T-helper 22 cell (primary cell): Measurements from ENCODE around the gene PTPRM.

ENCODE experiments used
- DNase-seq: peaks from one replicate; pipeline ENCODE4 v3.0.0-alpha.2; 2020; ENCODE audit warnings: low read depth

The PTPRM gene

GRCh38 chr18:7626922-7627440, 59.9 kb downstream of the PTPRM start:
- no peak for DNase-seq

- no peak for DNase-seq
Measured at GRCh38 chr18:7629416-7629815, 62.3 kb downstream of the PTPRM start.

- no peak for DNase-seq
Measured at GRCh38 chr18:7630731-7631442, 63.8 kb downstream of the PTPRM start.

GRCh38 chr18:7632152-7633098, 65.3 kb downstream of the PTPRM start:
- DNase-seq: no peak

DNA sequence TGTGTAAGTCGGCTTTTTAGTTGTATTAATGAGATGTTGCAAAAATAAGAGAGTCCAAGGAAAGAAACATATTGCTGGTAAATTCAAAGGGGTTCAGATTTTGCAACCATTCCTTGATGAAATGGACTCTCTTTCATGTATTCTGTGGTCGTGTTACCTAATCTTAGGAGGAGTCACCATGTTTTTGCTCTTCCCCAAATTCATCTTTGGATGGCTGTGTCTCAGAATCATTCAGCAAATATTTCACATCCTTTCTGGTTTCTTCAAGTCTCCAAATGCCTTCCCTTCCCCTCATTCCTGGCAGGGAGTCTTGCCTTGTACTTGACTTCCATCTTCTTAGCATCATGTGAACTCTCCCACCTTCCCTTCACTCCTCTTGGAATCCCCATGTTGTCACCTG, 66.1 kb downstream of the PTPRM start:
- no peak for DNase-seq

DNA sequence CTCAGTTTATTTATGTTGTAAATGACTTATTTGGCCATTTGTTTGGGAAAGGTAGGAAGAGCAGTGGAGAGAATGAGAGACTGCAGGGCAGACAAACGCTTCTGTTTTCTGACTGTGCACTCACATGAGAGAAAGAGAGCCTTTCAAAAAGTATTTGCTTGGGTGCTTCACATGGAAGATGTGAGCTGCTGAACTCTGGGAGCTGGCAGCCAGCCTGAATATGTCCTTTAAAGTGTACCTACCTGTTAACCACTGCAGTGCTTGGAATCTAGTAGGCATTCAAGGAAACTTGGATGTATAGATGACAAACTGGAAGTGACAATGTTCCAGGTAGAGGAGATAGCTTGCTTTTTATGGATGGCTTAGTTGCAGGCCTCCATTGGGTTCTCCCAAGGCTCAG, 68.8 kb downstream of the PTPRM start:
- DNase-seq: no peak

DNA sequence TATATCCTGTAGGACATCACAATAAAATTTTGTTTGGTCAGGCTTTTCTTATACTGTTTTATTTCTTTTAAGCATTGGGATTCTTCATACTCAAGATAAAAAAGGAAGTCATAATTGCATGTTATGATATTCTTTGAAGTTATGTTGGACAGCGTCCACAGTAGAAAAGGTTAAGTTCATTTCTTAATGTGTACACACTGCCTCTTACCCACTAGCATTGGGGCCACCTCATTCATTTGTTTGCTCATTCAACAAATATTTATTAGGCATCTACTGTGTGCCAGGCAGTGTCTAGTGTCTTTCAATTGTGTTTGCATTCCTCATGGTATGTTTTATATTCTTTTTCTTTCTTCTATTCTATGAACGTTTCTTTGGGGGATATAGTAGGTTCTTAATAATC, 70.2 kb downstream of the PTPRM start:
- no peak for DNase-seq

- DNase-seq: no peak
Measured at GRCh38 chr18:7638321-7638720, 71.2 kb downstream of the PTPRM start.

DNA sequence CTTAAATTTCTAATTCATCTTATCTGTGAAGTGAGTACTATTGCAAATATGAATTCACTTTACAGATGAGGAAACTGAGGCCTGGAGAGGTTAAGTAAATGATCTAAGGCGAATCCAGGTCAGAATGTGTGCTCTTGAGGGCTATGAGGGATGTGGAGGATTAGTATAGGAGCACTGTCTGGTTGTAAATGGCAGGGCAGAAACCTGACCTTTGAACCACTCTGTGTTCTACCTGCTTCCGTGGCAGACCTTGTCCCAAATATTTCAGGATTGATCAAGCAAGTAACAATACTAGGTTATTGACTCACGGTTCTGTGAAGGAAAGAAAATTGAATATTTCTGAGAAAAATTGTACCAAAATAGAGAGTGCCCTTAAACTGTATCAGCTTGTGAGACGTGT, 74.7 kb downstream of the PTPRM start:
- no peak for DNase-seq

DNA sequence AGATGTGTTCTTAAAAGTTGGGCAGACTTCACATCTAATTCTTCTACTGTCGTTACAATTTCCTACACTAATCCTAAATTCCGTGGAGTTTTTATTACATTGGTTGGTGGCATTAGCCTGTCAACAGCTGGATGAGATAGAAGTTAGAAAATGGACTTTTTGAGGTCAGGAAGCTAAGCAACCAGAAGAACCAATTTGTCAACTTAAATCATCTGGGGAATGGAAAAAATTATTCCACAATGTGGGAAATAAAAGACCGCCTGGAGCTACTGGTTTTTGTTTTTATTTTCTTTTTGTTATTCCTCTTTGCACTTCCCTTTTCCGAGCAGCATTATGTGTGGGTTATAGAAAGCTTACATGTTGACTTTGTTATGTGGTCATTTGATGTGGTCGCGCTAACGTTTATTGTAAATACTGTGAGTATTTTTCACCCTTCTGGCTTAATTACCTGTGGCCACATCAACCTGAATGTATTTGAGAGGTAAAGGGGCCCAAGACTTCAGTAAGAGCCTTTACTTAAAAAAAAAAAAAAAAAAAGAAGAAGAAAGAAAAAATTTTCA, 75.3 kb downstream of the PTPRM start:
- no peak for DNase-seq

GRCh38 chr18:7645756-7646155, 78.6 kb downstream of the PTPRM start:
- no peak for DNase-seq

DNA sequence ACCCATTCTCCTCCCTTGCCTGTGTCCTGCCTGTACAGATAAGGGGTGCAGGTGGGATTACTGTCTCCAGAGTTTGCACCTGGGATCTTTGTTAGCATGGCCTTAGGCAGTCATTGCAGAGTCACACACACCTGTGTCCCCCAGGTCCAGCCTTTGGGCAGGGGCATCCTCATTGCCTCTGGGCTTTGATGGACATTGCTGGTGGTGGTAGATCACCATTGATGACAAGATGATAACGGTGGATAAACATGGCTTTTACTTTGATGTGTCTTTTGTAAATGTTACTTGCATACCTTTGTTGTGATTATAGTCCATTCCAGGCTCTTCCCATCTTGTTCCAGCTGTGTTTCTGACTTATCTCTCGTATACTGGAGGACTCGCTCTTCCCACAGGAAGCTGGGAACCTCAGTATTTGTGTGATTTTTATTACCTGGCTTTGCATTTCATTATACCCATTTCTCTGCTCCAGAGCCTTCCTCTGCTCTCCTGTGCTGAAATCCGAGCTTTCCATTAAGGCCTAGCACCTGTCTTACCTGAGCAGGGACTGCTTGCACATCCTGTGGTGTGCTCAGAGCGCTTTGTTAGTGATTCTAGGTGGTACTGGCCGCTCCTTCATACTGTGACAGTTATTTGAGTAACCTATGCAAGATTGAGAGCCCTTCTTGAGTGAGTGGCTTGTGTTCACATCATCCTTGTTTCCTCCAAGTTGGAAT, 79.2 kb downstream of the PTPRM start:
- no peak for DNase-seq

DNA sequence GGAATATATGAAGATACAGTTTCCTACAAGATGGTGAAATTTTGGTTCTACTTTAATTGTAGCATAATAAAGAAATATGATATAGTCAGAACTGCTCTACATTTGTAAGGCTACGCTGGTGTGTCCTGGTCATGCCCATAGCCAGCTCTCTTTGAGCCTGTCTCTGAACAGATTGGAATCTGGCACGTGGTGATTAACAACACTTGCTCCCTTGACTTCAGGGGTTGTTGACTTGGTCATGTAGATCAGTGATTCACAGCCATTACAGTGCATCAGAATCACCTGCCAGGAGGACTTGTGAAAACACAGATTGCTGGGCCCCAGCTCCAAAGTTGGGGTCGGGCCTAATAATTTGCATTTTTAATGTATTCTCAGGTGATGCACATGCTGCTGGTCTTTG, 80.4 kb downstream of the PTPRM start:
- no peak for DNase-seq

DNA sequence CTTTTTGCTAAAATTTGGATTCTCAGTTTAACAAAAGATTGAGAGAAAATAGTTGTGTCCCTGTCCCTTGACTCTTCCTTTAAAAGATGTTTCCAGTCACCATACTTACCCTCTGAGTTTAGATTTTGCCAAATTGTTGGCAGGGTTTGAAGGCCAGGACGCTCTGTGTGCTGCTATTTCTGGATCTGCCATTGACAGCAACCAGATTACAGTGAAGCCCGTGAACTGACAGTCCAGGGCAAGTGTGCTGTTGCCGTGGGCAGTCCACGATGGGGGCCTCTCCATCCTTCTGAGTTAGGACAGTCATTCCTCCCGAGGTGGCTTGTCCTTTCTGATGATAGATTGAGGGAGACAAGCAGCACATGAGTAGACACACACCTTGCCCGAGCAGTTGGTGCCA, 89.9 kb downstream of the PTPRM start:
- DNase-seq: no peak

GRCh38 chr18:7657937-7658336, 90.8 kb downstream of the PTPRM start:
- no peak for DNase-seq

- DNase-seq: no peak
Measured at GRCh38 chr18:7658701-7659100, 91.6 kb downstream of the PTPRM start.

- DNase-seq: no peak
Measured at GRCh38 chr18:7661207-7661606, 94.1 kb downstream of the PTPRM start.

GRCh38 chr18:7662866-7663265, 95.8 kb downstream of the PTPRM start:
- no peak for DNase-seq

GRCh38 chr18:7663366-7664312, 96.5 kb downstream of the PTPRM start:
- DNase-seq: no peak

- DNase-seq: no peak
Measured at GRCh38 chr18:7666195-7666776, 99.2 kb downstream of the PTPRM start.

DNA sequence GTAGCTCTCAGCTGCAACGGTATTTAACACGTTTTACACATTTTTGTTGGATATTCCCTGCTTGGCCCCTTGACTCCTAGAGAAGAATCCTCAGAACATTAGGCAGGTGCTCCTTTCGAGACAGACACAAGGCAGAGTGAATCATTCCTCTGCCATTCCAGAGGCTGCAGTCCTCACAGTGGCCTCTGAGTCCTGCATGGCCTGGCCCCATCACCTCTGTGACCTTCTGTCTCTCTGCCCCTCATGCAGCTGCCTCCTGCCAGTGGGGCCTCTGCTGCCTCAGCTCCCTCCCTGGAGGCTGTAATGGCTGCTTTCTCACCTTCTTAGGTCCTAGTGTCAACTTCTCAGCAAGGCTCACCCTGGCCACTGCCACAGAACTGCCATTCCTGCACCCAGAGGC, 101.3 kb downstream of the PTPRM start:
- no peak for DNase-seq
